Peyer's patch (tissue), 4 donors: ENCODE measurements around the gene ABCC4. TPM values are rescaled to one million over a fixed set of nuclear protein-coding genes. Genes with fewer than 3 reads are reported as not detected.

ENCODE experiments used
- DNase-seq, 3 donors: peaks; one replicate each; pipeline ENCODE4 v3.0.0-alpha.2; 2017 to 2019
- H3K27ac ChIP-seq, 4 donors: fragments of 200-600 bp; sonication (generic); one replicate each; pipeline ENCODE4 v1.5.1; 2016 to 2019
- H3K27me3 ChIP-seq, 2 donors: fragments of 200-600 bp; sonication (generic); one replicate each; pipeline ENCODE4 v1.5.1; 2019
- H3K36me3 ChIP-seq, 3 donors: fragments of 200-600 bp; sonication (generic); one replicate each; pipeline ENCODE4 v1.5.1; 2016 to 2019
- H3K4me1 ChIP-seq, 4 donors: fragments of 200-600 bp; sonication (generic); one replicate each; pipeline ENCODE4 v1.5.1; 2016 to 2019
- H3K4me3 ChIP-seq, 4 donors: fragments of 200-600 bp; sonication (generic); 1 replicate in 3 of 4; 2 replicates in 1 of 4; pipeline ENCODE4 v1.5.1; 2016 to 2019; ENCODE audit warnings: mild to moderate bottlenecking in 1 of 4
- H3K9me3 ChIP-seq, 4 donors: fragments of 200-600 bp; sonication (generic); one replicate each; pipeline ENCODE4 v1.5.1; 2016 to 2019; ENCODE audit warnings: mild to moderate bottlenecking in 1 of 4
- CTCF ChIP-seq, 6 experiments: fragments of 450-650 bp in 4 of 6; fragments of 200-600 bp in 2 of 6; sonication (generic) in 1 of 6; IDR thresholded peaks; one replicate each; pipeline ENCODE4 v1.5.1; 2017 to 2019; ENCODE audit warnings: antibody characterized with exemption in 6 of 6, mild to moderate bottlenecking in 3 of 6, moderate library complexity in 1 of 6
- POLR2A ChIP-seq, 2 donors: fragments of 450-650 bp; IDR thresholded peaks; one replicate each; pipeline ENCODE4 v1.5.1; 2017; ENCODE audit warnings: antibody characterized with exemption in 2 of 2, mild to moderate bottlenecking in 2 of 2, moderate library complexity in 2 of 2
- total RNA-seq, 4 donors: library from RNA; depleted of rRNA; stranded (reverse); fragments of >200 nt; gene quantifications; one replicate each; pipeline ENCODE4 v1.1.0, GENCODE V29; 2016

The ABCC4 gene
- total RNA-seq, 4 donors from 2014 or later = 7.2 to 81.7 (median 13.7) TPM

GRCh38 chr13:95226476-95226875 lies 74.8 kb downstream of the ABCC4 start:
- H3K4me1 ChIP-seq = peaks cover 0 to 9% (median 0%) of the 10 kb centered on the region in 4 donors
- TF ChIP-seq CTCF (IDR thresholded peaks at IDR 0.05) (no peak), POLR2A (IDR thresholded peaks at IDR 0.05) (no peak)
- H3K9me3 ChIP-seq = no peaks in the 10 kb centered on the region
- H3K4me3 ChIP-seq = no peak overlapping the region
- no peaks in the 10 kb centered on the region for H3K27me3 ChIP-seq
- DNase-seq = no peak
- H3K27ac ChIP-seq = peak overlapping the region in 3 of 4 donors; percentile 34 to 45 (median 42)
- no peaks in the 10 kb centered on the region for H3K36me3 ChIP-seq

- no peak for DNase-seq
- H3K4me1 ChIP-seq = peaks cover 0 to 9% (median 0%) of the 10 kb centered on the region in 4 donors
- no peaks in the 10 kb centered on the region for H3K9me3 ChIP-seq
- H3K27me3 ChIP-seq = no peaks in the 10 kb centered on the region
- no peak overlapping the region for H3K4me3 ChIP-seq
- TF ChIP-seq POLR2A (IDR thresholded peaks at IDR 0.05) (no peak), CTCF (IDR thresholded peaks at IDR 0.05) (no peak)
- H3K36me3 ChIP-seq = no peaks in the 10 kb centered on the region
- peak overlapping the region in 1 of 4 donors; percentile 42 for H3K27ac ChIP-seq
Measured at GRCh38 chr13:95226050-95226449, 75.2 kb downstream of the ABCC4 start.

- H3K36me3 ChIP-seq = no peaks in the 10 kb centered on the region
Measured at GRCh38 chr13:95224064-95224463, 77.2 kb downstream of the ABCC4 start.

GRCh38 chr13:95222733-95223018 lies 78.6 kb downstream of the ABCC4 start:
- Histone ChIP-seq H3K9me3 (no peaks in the 10 kb centered on the region), H3K4me3 (no peak overlapping the region), H3K36me3 (no peaks in the 10 kb centered on the region), H3K27ac (no peak overlapping the region), H3K4me1 (peaks cover 0 to 9% (median 0%) of the 10 kb centered on the region in 4 donors), H3K27me3 (no peaks in the 10 kb centered on the region)
- DNase-seq = no peak
- TF ChIP-seq POLR2A (IDR thresholded peaks at IDR 0.05) (no peak), CTCF (IDR thresholded peaks at IDR 0.05) (no peak)

More at GRCh38 chr13:95224064-95224463, 77.2 kb downstream of the ABCC4 start:
- H3K9me3 ChIP-seq = no peaks in the 10 kb centered on the region
- no peaks in the 10 kb centered on the region for H3K27me3 ChIP-seq
- DNase-seq = no peak
- peaks cover 0 to 9% (median 0%) of the 10 kb centered on the region in 4 donors for H3K4me1 ChIP-seq
- H3K4me3 ChIP-seq = no peak overlapping the region
- no peak for TF ChIP-seq POLR2A (IDR thresholded peaks at IDR 0.05)
- TF ChIP-seq CTCF (IDR thresholded peaks at IDR 0.05) = no peak
- no peak overlapping the region for H3K27ac ChIP-seq

GRCh38 chr13:95221971-95222732 lies 79.1 kb downstream of the ABCC4 start:
- Histone ChIP-seq H3K27ac (no peak overlapping the region), H3K4me1 (peaks cover 0 to 9% (median 0%) of the 10 kb centered on the region in 4 donors), H3K36me3 (no peaks in the 10 kb centered on the region), H3K27me3 (no peaks in the 10 kb centered on the region), H3K9me3 (no peaks in the 10 kb centered on the region), H3K4me3 (no peak overlapping the region)
- no peak for DNase-seq
- TF ChIP-seq CTCF (IDR thresholded peaks at IDR 0.05) (no peak), POLR2A (IDR thresholded peaks at IDR 0.05) (no peak)
